IMR-90 (cell line): Measurements from ENCODE around the gene SEC23IP. TPM values are rescaled to one million over a fixed set of nuclear protein-coding genes. Genes with fewer than 3 reads are reported as not detected.
A peak's percentile ranks its signal among the peaks of the same experiment; 100 is the strongest.
"Not testable (repeated sequence)": the region's sequence is repeated elsewhere in the genome, so short reads cannot be mapped to it uniquely, and the experiment has no call there.

Experiments used
- ATAC-seq: fragments of 200-7000 bp; cut with Tn5 transposase; 2 replicates; pipeline ENCODE4 v1.9.1; 2020; ENCODE audit warnings: low read depth, mild to moderate bottlenecking, moderate library complexity
- BruUV-seq: library from RNA; stranded (reverse); fragments of 400-500 nt; replicated peaks from 2 replicates; lab custom pipeline; 2021; lab: Mats Ljungman, UMichigan
- CTCF ChIA-PET: fragments of 300-600 bp; formaldehyde crosslinking; extraction: SDS; loops from one replicate; lab custom pipeline; 2021; ENCODE audit warnings: antibody characterized with exemption; lab: Yijun Ruan, JAX
- POLR2A ChIA-PET: fragments of 300-600 bp; sonication (Branson Sonifier 250); formaldehyde crosslinking; loops from one replicate; lab custom pipeline; 2022; ENCODE audit warnings: antibody characterized with exemption; ENCODE audit not compliant: unreplicated experiment; lab: Charles Lee
- DNase-seq: peaks from one replicate; pipeline ENCODE4 v3.0.0; 2013
- H2AFZ ChIP-seq: replicated peaks from 2 replicates; pipeline ENCODE3; 2013; ENCODE audit warnings: low read length, mild to moderate bottlenecking; ENCODE audit not compliant: poor library complexity
- H2AK5ac ChIP-seq: 2 replicates; pipeline ENCODE4 v1.6.1; 2013; ENCODE audit warnings: low read depth, low read length, inconsistent platforms
- H2AK9ac ChIP-seq: replicated peaks from 2 replicates; pipeline ENCODE3; 2013; ENCODE audit warnings: mild to moderate bottlenecking, low read depth, low read length, moderate library complexity; ENCODE audit not compliant: poor library complexity
- H2BK120ac ChIP-seq: 2 replicates; pipeline ENCODE4 v1.6.1; 2013; ENCODE audit warnings: low read depth, low read length, inconsistent platforms
- H2BK15ac ChIP-seq: 3 replicates; pipeline ENCODE4 v1.6.1; 2013; ENCODE audit warnings: low read depth, low read length, inconsistent platforms
- H2BK20ac ChIP-seq: 2 replicates; pipeline ENCODE4 v1.6.1; 2013; ENCODE audit warnings: low read depth, mild to moderate bottlenecking, inconsistent platforms, low read length, moderate library complexity
- H2BK5ac ChIP-seq: 2 replicates; pipeline ENCODE4 v1.6.1; 2013; ENCODE audit warnings: mild to moderate bottlenecking, low read depth, low read length, inconsistent platforms; ENCODE audit not compliant: poor library complexity, severe bottlenecking
- H3K14ac ChIP-seq: replicated peaks from 2 replicates; pipeline ENCODE4 v1.6.1; 2013; ENCODE audit warnings: low read depth, low read length, inconsistent platforms
- H3K18ac ChIP-seq: 2 replicates; pipeline ENCODE4 v1.6.1; 2013; ENCODE audit warnings: low read depth, low read length, control low read depth
- H3K23ac ChIP-seq: 2 replicates; pipeline ENCODE4 v1.6.1; 2013; ENCODE audit warnings: low read depth, low read length, inconsistent platforms
- H3K27ac ChIP-seq: 2 replicates; pipeline ENCODE4 v1.5.1; 2013; ENCODE audit warnings: mild to moderate bottlenecking, control low read depth, low read length; ENCODE audit not compliant: insufficient read depth
- H3K27me3 ChIP-seq: 2 replicates; pipeline ENCODE4 v1.6.1; 2013; ENCODE audit warnings: low read length; ENCODE audit not compliant: control insufficient read depth, insufficient read depth
- H3K36me3 ChIP-seq: 2 replicates; pipeline ENCODE4 v1.6.1; 2013; ENCODE audit warnings: low read length, mixed read lengths; ENCODE audit not compliant: control insufficient read depth, insufficient read depth
- H3K4ac ChIP-seq: 2 replicates; pipeline ENCODE4 v1.6.1; 2013; ENCODE audit warnings: low read depth, low read length, inconsistent platforms
- H3K4me1 ChIP-seq: 2 replicates; pipeline ENCODE4 v1.6.1; 2013; ENCODE audit warnings: low read length, mixed read lengths; ENCODE audit not compliant: control insufficient read depth, insufficient read depth
- H3K4me2 ChIP-seq: 2 replicates; pipeline ENCODE4 v1.6.1; 2013; ENCODE audit warnings: low read depth, mild to moderate bottlenecking, control low read depth, low read length, moderate library complexity
- H3K4me3 ChIP-seq: 2 replicates; pipeline ENCODE4 v1.5.1; 2013; ENCODE audit warnings: low read depth, mild to moderate bottlenecking, control low read depth, low read length, moderate library complexity; ENCODE audit not compliant: insufficient read depth
- H3K56ac ChIP-seq: 2 replicates; pipeline ENCODE4 v1.6.1; 2013; ENCODE audit warnings: low read length, inconsistent platforms; ENCODE audit not compliant: insufficient read depth; ENCODE audit errors: extremely low read depth
- H3K79me1 ChIP-seq, 2 experiments: 2 replicates each; pipeline ENCODE4 v1.6.1; 2013; ENCODE audit warnings: low read length in 2 of 2, inconsistent platforms in 1 of 2, low read depth in 1 of 2
- H3K9ac ChIP-seq: 2 replicates; pipeline ENCODE4 v1.6.1; 2013; ENCODE audit warnings: low read depth, low read length, control low read depth
- H3K9me1 ChIP-seq: 2 replicates; pipeline ENCODE4 v1.6.1; 2013; ENCODE audit warnings: low read length, inconsistent platforms; ENCODE audit not compliant: insufficient read depth
- H3K9me3 ChIP-seq: 2 replicates; pipeline ENCODE4 v1.6.1; 2013; ENCODE audit warnings: low read length; ENCODE audit not compliant: control insufficient read depth, insufficient read depth
- H4K20me1 ChIP-seq: 2 replicates; pipeline ENCODE4 v1.6.1; 2013; ENCODE audit warnings: low read length, inconsistent platforms; ENCODE audit not compliant: insufficient read depth
- H4K5ac ChIP-seq: 2 replicates; pipeline ENCODE4 v1.6.1; 2013; ENCODE audit warnings: mild to moderate bottlenecking, low read depth, low read length, control low read depth
- H4K8ac ChIP-seq, 2 experiments: 2 replicates each; pipeline ENCODE4 v1.6.1; 2013; ENCODE audit warnings: low read depth in 2 of 2, low read length in 2 of 2, control low read depth in 1 of 2, inconsistent platforms in 1 of 2
- H4K91ac ChIP-seq: 2 replicates; pipeline ENCODE4 v1.6.1; 2013; ENCODE audit warnings: low read depth, low read length, inconsistent platforms; ENCODE audit not compliant: insufficient read depth
- CHD1 ChIP-seq: IDR thresholded peaks from 2 replicates; pipeline ENCODE4 v1.6.1; 2012; ENCODE audit warnings: low read depth, low read length, improper control_type of control experiment
- MXI1 ChIP-seq: IDR thresholded peaks from 2 replicates; pipeline ENCODE4 v1.6.1; 2012; ENCODE audit warnings: low read depth, mild to moderate bottlenecking, low read length, moderate library complexity, borderline replicate concordance
- WGBS, 2 experiments: methylation state at CpG; one replicate each; pipeline versions ENCODE4 v1.1.5 to v1.1.7; 2013; ENCODE audit warnings: missing lambda C conversion rate in 2 of 2; ENCODE audit not compliant: insufficient read length in 1 of 2; ENCODE audit errors: extremely low coverage in 2 of 2; 5-methylcytosine and 5-hydroxymethylcytosine counted together
- dilution Hi-C: fragments of 300-500 bp; cut with HindIII; formaldehyde crosslinking; loops from one replicate; pipeline ENCODE4 v1.14.3; 2018; ENCODE audit warnings: low sequenced_read_pairs; ENCODE audit not compliant: unreplicated experiment
- in situ Hi-C: fragments of 300-500 bp; cut with MboI; formaldehyde crosslinking; loops from 3 replicates; pipeline ENCODE4 v1.14.3; 2019; ENCODE audit warnings: low sequenced_read_pairs, inconsistent platforms, mixed read lengths
- intact Hi-C: fragments of 100-400 bp; cut with micrococcal nuclease; formaldehyde crosslinking; loops from 2 replicates; pipeline ENCODE4 v1.10.0; 2022
- polyA plus RNA-seq, 3 experiments: library from polyadenylated mRNA; depleted of rRNA; stranded (reverse); fragments of >200 nt; gene quantifications; 2 replicates each; pipeline ENCODE4 v1.2.3, GENCODE V29; 2012; ENCODE audit warnings: low replicate concordance in 1 of 3
- total RNA-seq: library from RNA; depleted of rRNA; stranded (reverse); fragments of >200 nt; gene quantifications from 2 replicates; pipeline ENCODE4 v1.2.3, GENCODE V29; 2012
- TF ChIP-seq, protein P1 (sequence below): fragments of 150-350 bp; IDR thresholded peaks from 2 replicates; pipeline ENCODE4 v1.6.1; 2016; ENCODE audit warnings: low read depth, mild to moderate bottlenecking, low read length, moderate library complexity, borderline replicate concordance

Gene SEC23IP
- total and polyA plus RNA-seq, 2 of the 4 experiments (the other 2 are of a cell fraction): 37.4 to 39.8 TPM

GRCh38 chr10:119867317-119867716, 25.2 kb upstream of the SEC23IP start:
- H4K5ac ChIP-seq: 0 out of 2 replicates have a peak overlapping the region, but pooled peaks have one; percentile 29
- H3K4me3 ChIP-seq: no peak overlapping the region
- H4K91ac ChIP-seq: no peak overlapping the region
- H3K23ac ChIP-seq: no peak overlapping the region
- no peak overlapping the region for H2AK9ac ChIP-seq
- no peak overlapping the region for H3K56ac ChIP-seq
- H3K27ac ChIP-seq: no peak overlapping the region
- H3K18ac ChIP-seq: no peak overlapping the region
- H3K79me1 ChIP-seq: peaks cover 0 to 28% of the 10 kb centered on the region in 2 experiments; a peak in 2 of 4 replicates
- H2BK5ac ChIP-seq: no peak overlapping the region
- H2AK5ac ChIP-seq: no peak overlapping the region
- dilution Hi-C loops: no loop called here
- in situ Hi-C loops: loop anchor here (25.0 kb wide), 1 partner anchor 680 kb away; the partner anchor contains the start of gene PRDX3
- peaks cover 2% of the 10 kb centered on the region; the same call in 1 of the 2 replicates for H3K4me1 ChIP-seq
- H2BK20ac ChIP-seq: no peak overlapping the region
- no peak overlapping the region for H2BK15ac ChIP-seq
- WGBS, 2 experiments: 89% methylated on average over 2 of the region's 7 CpGs; no CpG with 5 or more reads in 1 of the 2 experiments
- no peak overlapping the region for H4K8ac ChIP-seq
- H3K4ac ChIP-seq: no peak overlapping the region
- ATAC-seq (no peak), DNase-seq (no peak)
- CTCF ChIA-PET: interaction anchor here (1.0 kb wide), 1 partner anchor 259 kb away, joined by 3 read pairs; no protein-coding TSS in a partner anchor
- no peaks in the 10 kb centered on the region for H3K36me3 ChIP-seq
- H3K9me3 ChIP-seq: 0 out of 2 replicates have a peak, but pooled peaks cover 2% of the 10 kb centered on the region
- no peaks in the 10 kb centered on the region for H3K27me3 ChIP-seq
- no TSS peak for BruUV-seq
- POLR2A ChIA-PET: no interaction called here
- no peak overlapping the region for H3K4me2 ChIP-seq
- peaks cover 6% of the 10 kb centered on the region; the same call in 1 of the 2 replicates for H3K9me1 ChIP-seq
- TF ChIP-seq, protein P1, sequence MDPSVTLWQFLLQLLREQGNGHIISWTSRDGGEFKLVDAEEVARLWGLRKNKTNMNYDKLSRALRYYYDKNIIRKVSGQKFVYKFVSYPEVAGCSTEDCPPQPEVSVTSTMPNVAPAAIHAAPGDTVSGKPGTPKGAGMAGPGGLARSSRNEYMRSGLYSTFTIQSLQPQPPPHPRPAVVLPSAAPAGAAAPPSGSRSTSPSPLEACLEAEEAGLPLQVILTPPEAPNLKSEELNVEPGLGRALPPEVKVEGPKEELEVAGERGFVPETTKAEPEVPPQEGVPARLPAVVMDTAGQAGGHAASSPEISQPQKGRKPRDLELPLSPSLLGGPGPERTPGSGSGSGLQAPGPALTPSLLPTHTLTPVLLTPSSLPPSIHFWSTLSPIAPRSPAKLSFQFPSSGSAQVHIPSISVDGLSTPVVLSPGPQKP: no peak
- TF ChIP-seq CHD1 (no peak), MXI1 (no peak)
- H3K9ac ChIP-seq: no peak overlapping the region
- no peak overlapping the region for H2AFZ ChIP-seq
- H4K20me1 ChIP-seq: peaks cover 72% of the 10 kb centered on the region
- H3K14ac ChIP-seq: no peak overlapping the region
- intact Hi-C loops: no loop called here
- no peak overlapping the region for H2BK120ac ChIP-seq

DNA sequence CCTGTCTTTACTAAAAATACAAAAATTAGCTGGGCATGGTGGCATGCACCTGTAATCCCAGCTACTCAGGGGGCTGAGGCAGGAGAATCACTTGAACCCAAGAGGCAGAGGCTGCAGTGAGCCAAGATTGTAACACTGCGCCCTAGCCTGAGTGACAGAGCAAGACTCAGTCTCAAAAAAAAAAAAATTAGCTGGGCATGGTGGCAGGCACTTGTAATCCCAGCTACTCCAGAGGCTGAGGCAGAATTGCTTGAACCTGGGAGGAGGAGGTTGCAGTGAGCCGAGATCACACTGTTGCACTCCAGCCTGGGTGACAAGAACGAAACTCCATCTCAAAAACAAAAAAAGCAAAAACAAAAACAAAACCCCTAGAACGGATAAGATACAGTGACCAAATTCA, 23.1 kb upstream of the SEC23IP start:
- no CpG with 5 or more reads among the region's 4 CpGs for WGBS, 2 experiments

More for the DNA sequence above, 23.1 kb upstream of the SEC23IP start:
- POLR2A ChIA-PET, H3K36me3 ChIP-seq, H3K9ac ChIP-seq, BruUV-seq, H2AK5ac ChIP-seq, H3K4me3 ChIP-seq, DNase-seq, H2BK5ac ChIP-seq, H3K18ac ChIP-seq, H3K4ac ChIP-seq, H3K9me1 ChIP-seq, dilution Hi-C loops, H4K8ac ChIP-seq, H2AK9ac ChIP-seq, ATAC-seq, H4K5ac ChIP-seq, H2BK120ac ChIP-seq, H3K56ac ChIP-seq, H3K27me3 ChIP-seq, H3K9me3 ChIP-seq, H4K91ac ChIP-seq, H3K4me2 ChIP-seq, intact Hi-C loops, H2AFZ ChIP-seq, H3K27ac ChIP-seq, H3K4me1 ChIP-seq, H3K23ac ChIP-seq, H2BK20ac ChIP-seq, H3K14ac ChIP-seq, H2BK15ac ChIP-seq: not testable (repeated sequence)
- CTCF ChIA-PET: interaction anchor here (1.0 kb wide), 1 partner anchor 10 kb away, joined by 4 read pairs; no protein-coding TSS in a partner anchor
- peaks cover 6 to 26% of the 10 kb centered on the region in 2 experiments; a peak in 3 of 4 replicates for H3K79me1 ChIP-seq
- in situ Hi-C loops: loop anchor here (25.0 kb wide), 1 partner anchor 682 kb away; the partner anchor contains the start of gene PRDX3
- peaks cover 66% of the 10 kb centered on the region for H4K20me1 ChIP-seq
